Measurements from ENCODE around the gene INO80C.

- TF ChIP-seq CTCF (IDR thresholded peaks at IDR 0.05) (no peak), POLR2A (IDR thresholded peaks at IDR 0.05) (no peak)
Measured at GRCh38 chr18:35489913-35490490, 7.8 kb downstream of the INO80C start.

Data from esophagus squamous epithelium (tissue), 4 donors.